Keratinocyte (primary cell): ENCODE results near the gene RNF123. TPM values are rescaled to one million over a fixed set of nuclear protein-coding genes. Genes with fewer than 3 reads are reported as not detected.

Source experiments
- DNase-seq: peaks from one replicate; pipeline ENCODE4 v3.0.0-alpha.2; 2011; ENCODE audit warnings: low read depth, missing footprints, low spot score
- FAIRE-seq: peaks from 2 replicates; lab custom pipeline; 2011; peaks lifted over from hg19 to GRCh38; lab: Jason Lieb, UNC
- H2AFZ ChIP-seq: 2 replicates; pipeline ENCODE4 v1.6.0; 2012; ENCODE audit warnings: low read length, control low read depth, inconsistent platforms; ENCODE audit not compliant: control insufficient read depth
- H3K27ac ChIP-seq: 2 replicates; pipeline ENCODE4 v1.5.1; 2011; ENCODE audit warnings: low read length; ENCODE audit not compliant: control insufficient read depth, insufficient read depth
- H3K27me3 ChIP-seq: 3 replicates; pipeline ENCODE4 v1.6.0; 2011; ENCODE audit warnings: low read length; ENCODE audit not compliant: control insufficient read depth, insufficient read depth; ENCODE audit errors: extremely low read depth
- H3K36me3 ChIP-seq, 2 experiments: 2 replicates in 1 of 2; 3 replicates in 1 of 2; pipeline ENCODE4 v1.5.1; 2011; ENCODE audit warnings: low read length in 2 of 2, mild to moderate bottlenecking in 1 of 2; ENCODE audit not compliant: control insufficient read depth in 2 of 2, insufficient read depth in 2 of 2; ENCODE audit errors: extremely low read depth in 1 of 2
- H3K4me1 ChIP-seq: 3 replicates; pipeline ENCODE4 v1.5.1; 2011; ENCODE audit warnings: low read length; ENCODE audit not compliant: control insufficient read depth, insufficient read depth; ENCODE audit errors: extremely low read depth
- H3K4me2 ChIP-seq: 3 replicates; pipeline ENCODE4 v1.6.0; 2011; ENCODE audit warnings: low read depth, low read length; ENCODE audit not compliant: control insufficient read depth, insufficient read depth; ENCODE audit errors: extremely low read depth
- H3K4me3 ChIP-seq, 3 experiments: fragments of 200-600 bp in 1 of 3; sonication (generic) in 1 of 3; 2 replicates in 2 of 3; 3 replicates in 1 of 3; pipeline ENCODE4 v1.5.1; 2011 to 2016; ENCODE audit warnings: low read length in 3 of 3, mild to moderate bottlenecking in 3 of 3, control low read depth in 2 of 3, inconsistent platforms in 1 of 3, low read depth in 1 of 3, mixed read lengths in 1 of 3, mixed run types in 1 of 3, moderate library complexity in 1 of 3; ENCODE audit not compliant: control insufficient read depth in 2 of 3, insufficient read depth in 2 of 3; ENCODE audit errors: extremely low read depth in 1 of 3
- H3K79me2 ChIP-seq: 2 replicates; pipeline ENCODE4 v1.6.0; 2012; ENCODE audit warnings: low read length; ENCODE audit not compliant: control insufficient read depth, insufficient read depth
- H3K9ac ChIP-seq: 3 replicates; pipeline ENCODE4 v1.6.0; 2011; ENCODE audit warnings: low read length; ENCODE audit not compliant: control insufficient read depth, insufficient read depth; ENCODE audit errors: extremely low read depth
- H3K9me1 ChIP-seq: 3 replicates; pipeline ENCODE4 v1.6.0; 2011; ENCODE audit warnings: low read length; ENCODE audit not compliant: control insufficient read depth, insufficient read depth; ENCODE audit errors: extremely low read depth
- H3K9me3 ChIP-seq: 2 replicates; pipeline ENCODE4 v1.5.1; 2012; ENCODE audit warnings: low read depth, low read length; ENCODE audit not compliant: control insufficient read depth
- H4K20me1 ChIP-seq: 3 replicates; pipeline ENCODE4 v1.6.0; 2011; ENCODE audit warnings: low read length; ENCODE audit not compliant: control insufficient read depth, insufficient read depth; ENCODE audit errors: extremely low read depth
- EZH2 ChIP-seq: IDR thresholded peaks from one replicate; pipeline ENCODE4 v1.6.1; 2012; ENCODE audit warnings: inconsistent platforms, mild to moderate bottlenecking, low read length, moderate library complexity
- dilution Hi-C: fragments of 300-500 bp; cut with MboI; formaldehyde crosslinking; loops from one replicate; pipeline ENCODE4 v1.7.0; 2020; ENCODE audit warnings: low sequenced_read_pairs; ENCODE audit not compliant: extremely low pct_ligation_motif_present
- polyA plus RNA-seq, 5 experiments: library from polyadenylated mRNA; depleted of rRNA in 3 of 5; stranded (reverse) in 3 of 5; stranded (forward) in 1 of 5; unstranded in 1 of 5; fragments of >200 nt; gene quantifications; 1 replicate in 1 of 5; 2 replicates in 3 of 5; 3 replicates in 1 of 5; pipeline versions ENCODE4 v1.2.1 to v1.2.3, GENCODE V29; 2011 to 2012; ENCODE audit warnings: missing spikeins in 2 of 5, low read depth in 1 of 5, low replicate concordance in 1 of 5
- TF ChIP-seq, protein P1 (sequence below), 3 experiments: IDR thresholded peaks in 1 of 3; conservative IDR thresholded peaks in 1 of 3; optimal IDR thresholded peaks in 1 of 3; 2 replicates in 2 of 3; 3 replicates in 1 of 3; pipeline versions ENCODE3 to v1.5.1; 2011; ENCODE audit warnings: low read length in 3 of 3, mild to moderate bottlenecking in 3 of 3, moderate library complexity in 2 of 3, control low read depth in 1 of 3, inconsistent platforms in 1 of 3; ENCODE audit not compliant: insufficient read depth in 2 of 3; ENCODE audit errors: extremely low read depth in 1 of 3

RNF123 gene
- polyA plus RNA-seq, 1 donor (not counting 4 experiments of a cell fraction or from before 2014, with no cell fraction given): 18.1 TPM

DNA sequence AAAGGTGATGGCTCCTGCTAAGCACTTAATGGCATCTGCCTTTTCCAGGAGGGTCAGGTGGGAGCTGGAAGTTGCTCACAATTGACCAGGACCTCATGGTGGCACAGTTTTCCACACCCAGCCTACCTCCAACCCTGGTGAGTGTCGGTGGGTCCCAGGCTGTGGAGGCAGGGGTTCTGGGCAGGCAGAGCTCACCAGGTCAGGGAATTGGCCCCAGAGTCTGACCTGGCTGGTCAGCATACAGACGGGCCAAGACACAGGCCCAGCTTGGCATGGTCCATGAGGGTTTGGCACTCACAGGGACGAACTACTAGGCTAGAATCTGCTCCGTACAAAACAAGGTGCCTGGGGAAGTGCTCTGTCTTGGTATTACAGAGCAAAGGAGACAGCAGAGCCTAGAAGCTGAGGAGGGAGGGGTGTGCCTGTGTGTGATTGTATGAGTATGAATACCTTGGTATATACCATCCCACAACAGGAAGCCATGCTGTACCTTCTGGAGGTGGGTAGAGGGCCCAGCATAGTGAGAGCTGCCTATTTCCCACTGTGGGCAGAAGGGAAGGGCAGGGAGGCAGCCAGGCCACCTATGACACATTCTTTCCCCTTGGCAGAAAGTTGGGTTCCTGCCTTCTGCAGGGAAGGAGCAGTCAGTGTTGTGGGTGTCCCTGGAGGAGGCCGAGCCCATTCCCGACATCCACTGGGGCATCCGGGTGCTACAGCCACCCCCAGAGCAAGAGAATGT lies 8.7 kb upstream of the RNF123 start:
- H3K9me3 ChIP-seq: no peaks in the 10 kb centered on the region
- H3K27ac ChIP-seq: no peak overlapping the region
- no peaks in the 10 kb centered on the region for H4K20me1 ChIP-seq
- DNase-seq (no peak), FAIRE-seq (no peak)
- H3K79me2 ChIP-seq: peaks cover 9% of the 10 kb centered on the region
- dilution Hi-C loops: no loop called here
- H3K27me3 ChIP-seq: no peaks in the 10 kb centered on the region
- H3K9ac ChIP-seq: no peak overlapping the region
- no peak overlapping the region for H2AFZ ChIP-seq
- no peak overlapping the region for H3K4me3 ChIP-seq
- H3K4me2 ChIP-seq: no peak overlapping the region
- no peaks in the 10 kb centered on the region for H3K4me1 ChIP-seq
- H3K9me1 ChIP-seq: no peaks in the 10 kb centered on the region
- TF ChIP-seq EZH2: no peak
- TF ChIP-seq, protein P1, sequence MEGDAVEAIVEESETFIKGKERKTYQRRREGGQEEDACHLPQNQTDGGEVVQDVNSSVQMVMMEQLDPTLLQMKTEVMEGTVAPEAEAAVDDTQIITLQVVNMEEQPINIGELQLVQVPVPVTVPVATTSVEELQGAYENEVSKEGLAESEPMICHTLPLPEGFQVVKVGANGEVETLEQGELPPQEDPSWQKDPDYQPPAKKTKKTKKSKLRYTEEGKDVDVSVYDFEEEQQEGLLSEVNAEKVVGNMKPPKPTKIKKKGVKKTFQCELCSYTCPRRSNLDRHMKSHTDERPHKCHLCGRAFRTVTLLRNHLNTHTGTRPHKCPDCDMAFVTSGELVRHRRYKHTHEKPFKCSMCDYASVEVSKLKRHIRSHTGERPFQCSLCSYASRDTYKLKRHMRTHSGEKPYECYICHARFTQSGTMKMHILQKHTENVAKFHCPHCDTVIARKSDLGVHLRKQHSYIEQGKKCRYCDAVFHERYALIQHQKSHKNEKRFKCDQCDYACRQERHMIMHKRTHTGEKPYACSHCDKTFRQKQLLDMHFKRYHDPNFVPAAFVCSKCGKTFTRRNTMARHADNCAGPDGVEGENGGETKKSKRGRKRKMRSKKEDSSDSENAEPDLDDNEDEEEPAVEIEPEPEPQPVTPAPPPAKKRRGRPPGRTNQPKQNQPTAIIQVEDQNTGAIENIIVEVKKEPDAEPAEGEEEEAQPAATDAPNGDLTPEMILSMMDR (optimal IDR thresholded peaks at IDR 0.05 in 1 of 3, IDR thresholded peaks at IDR 0.05 in 1 of 3, conservative IDR thresholded peaks at IDR 0.05 in 1 of 3; ENCODE audit: extremely low read depth in 1 of 3, insufficient read depth in 2 of 3, low read length in 3 of 3): no peak
- peaks cover 61 to 67% of the 10 kb centered on the region in 2 experiments for H3K36me3 ChIP-seq

DNA sequence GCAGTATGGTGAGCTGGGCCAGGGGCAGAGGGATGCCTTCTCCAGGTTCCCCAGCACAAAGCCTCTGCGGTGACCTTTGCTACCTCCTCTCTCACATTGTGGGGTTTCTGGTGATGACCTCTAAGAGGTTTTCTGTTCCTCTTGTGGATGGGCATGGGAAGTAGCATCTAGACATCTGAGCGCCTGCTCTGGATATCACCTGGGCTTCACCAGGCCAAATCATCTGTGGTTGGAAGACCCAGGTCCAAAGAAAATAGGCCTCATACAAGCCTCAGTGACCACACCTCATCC lies 8.2 kb upstream of the RNF123 start:
- no peak overlapping the region for H2AFZ ChIP-seq
- no peaks in the 10 kb centered on the region for H3K4me1 ChIP-seq
- H3K79me2 ChIP-seq: peaks cover 8% of the 10 kb centered on the region
- peaks cover 57 to 67% of the 10 kb centered on the region in 2 experiments for H3K36me3 ChIP-seq
- no peak overlapping the region for H3K4me3 ChIP-seq
- H3K9me3 ChIP-seq: no peaks in the 10 kb centered on the region
- H4K20me1 ChIP-seq: no peaks in the 10 kb centered on the region
- H3K27ac ChIP-seq: no peak overlapping the region
- no peak overlapping the region for H3K4me2 ChIP-seq
- TF ChIP-seq, protein P1 (optimal IDR thresholded peaks at IDR 0.05 in 1 of 3, IDR thresholded peaks at IDR 0.05 in 1 of 3, conservative IDR thresholded peaks at IDR 0.05 in 1 of 3; ENCODE audit: extremely low read depth in 1 of 3, insufficient read depth in 2 of 3, low read length in 3 of 3): no peak
- no peak for TF ChIP-seq EZH2
- DNase-seq (no peak), FAIRE-seq (no peak)
- dilution Hi-C loops: no loop called here
- no peaks in the 10 kb centered on the region for H3K27me3 ChIP-seq
- no peak overlapping the region for H3K9ac ChIP-seq
- no peaks in the 10 kb centered on the region for H3K9me1 ChIP-seq
